ENCODE measurements around the gene HMSD. TPM values are rescaled to one million over a fixed set of nuclear protein-coding genes. Genes with fewer than 3 reads are reported as not detected.

HMSD gene
- total RNA-seq, 6 donors from 2014 or later, result 0.30 to 2.9 (median 1.0) TPM; not detected in 2

GRCh38 chr18:63906056-63906455 is 43.0 kb upstream of the HMSD start:
- 85 to 90% methylated on average over 1 of the region's 1 CpG for WGBS, 2 donors
- Histone ChIP-seq H3K27ac (no peak overlapping the region), H3K4me1 (no peaks in the 10 kb centered on the region), H3K9me3 (no peaks in the 10 kb centered on the region), H3K4me3 (no peak overlapping the region), H3K27me3 (no peaks in the 10 kb centered on the region), H3K36me3 (no peaks in the 10 kb centered on the region)
- no peak for TF ChIP-seq EP300 (IDR thresholded peaks at IDR 0.05)
- no peak for TF ChIP-seq CTCF (IDR thresholded peaks at IDR 0.05)
- TF ChIP-seq POLR2AphosphoS5 (IDR thresholded peaks at IDR 0.05), result no peak
- no peak for TF ChIP-seq POLR2A (IDR thresholded peaks at IDR 0.05)
- DNase-seq (no peak), ATAC-seq (ENCODE audit: low FRiP score in 2 of 2) (no peak)

GRCh38 chr18:63907664-63908063 is 41.4 kb upstream of the HMSD start, which contains the start of gene SERPINB10:
TSS of gene SERPINB10 (plus strand) at chr18:63907958. CDS start at chr18:63915511, 7,553 bp downstream.
- H3K4me3 ChIP-seq, result no peak within 1 kb of the TSS
- no peak for ATAC-seq (ENCODE audit: low FRiP score in 2 of 2)
- no peak within 1 kb of the TSS for H3K27ac ChIP-seq
- no peaks in the 10 kb centered on the region for H3K27me3 ChIP-seq
- TF ChIP-seq EP300 (IDR thresholded peaks at IDR 0.05) (no peak), POLR2A (IDR thresholded peaks at IDR 0.05) (no peak), POLR2AphosphoS5 (IDR thresholded peaks at IDR 0.05) (no peak), CTCF (IDR thresholded peaks at IDR 0.05) (no peak)
- no peak for DNase-seq
- H3K9me3 ChIP-seq, result no peaks in the 10 kb centered on the region
- no peaks in the 10 kb centered on the region for H3K36me3 ChIP-seq
- H3K4me1 ChIP-seq, result no peaks in the 10 kb centered on the region

GRCh38 chr18:63908858-63909257 is 40.2 kb upstream of the HMSD start:
- no peaks in the 10 kb centered on the region for H3K27me3 ChIP-seq
- H3K4me1 ChIP-seq, result no peaks in the 10 kb centered on the region
- H3K27ac ChIP-seq, result no peak overlapping the region
- TF ChIP-seq POLR2A (IDR thresholded peaks at IDR 0.05) (no peak), POLR2AphosphoS5 (IDR thresholded peaks at IDR 0.05) (no peak), EP300 (IDR thresholded peaks at IDR 0.05) (no peak), CTCF (IDR thresholded peaks at IDR 0.05) (no peak)
- no peak overlapping the region for H3K4me3 ChIP-seq
- WGBS, 2 donors, result 82 to 83% methylated on average over 1 of the region's 1 CpG
- DNase-seq (no peak), ATAC-seq (ENCODE audit: low FRiP score in 2 of 2) (no peak)
- no peaks in the 10 kb centered on the region for H3K9me3 ChIP-seq
- H3K36me3 ChIP-seq, result no peaks in the 10 kb centered on the region

GRCh38 chr18:63909870-63910269 is 39.2 kb upstream of the HMSD start:
- DNase-seq (no peak), ATAC-seq (ENCODE audit: low FRiP score in 2 of 2) (no peak)
- Histone ChIP-seq H3K36me3 (no peaks in the 10 kb centered on the region), H3K9me3 (no peaks in the 10 kb centered on the region), H3K27me3 (no peaks in the 10 kb centered on the region), H3K4me1 (no peaks in the 10 kb centered on the region), H3K27ac (no peak overlapping the region), H3K4me3 (no peak overlapping the region)
- TF ChIP-seq CTCF (IDR thresholded peaks at IDR 0.05), result no peak
- TF ChIP-seq EP300 (IDR thresholded peaks at IDR 0.05), result no peak
- no peak for TF ChIP-seq POLR2A (IDR thresholded peaks at IDR 0.05)
- no peak for TF ChIP-seq POLR2AphosphoS5 (IDR thresholded peaks at IDR 0.05)
- 54 to 71% methylated on average over 2 of the region's 2 CpGs for WGBS, 2 donors

- H3K4me1 ChIP-seq, result no peaks in the 10 kb centered on the region
- H3K9me3 ChIP-seq, result no peaks in the 10 kb centered on the region
- ATAC-seq (ENCODE audit: low FRiP score in 2 of 2) (no peak), DNase-seq (no peak)
- TF ChIP-seq CTCF (IDR thresholded peaks at IDR 0.05) (no peak), EP300 (IDR thresholded peaks at IDR 0.05) (no peak), POLR2AphosphoS5 (IDR thresholded peaks at IDR 0.05) (no peak), POLR2A (IDR thresholded peaks at IDR 0.05) (no peak)
- H3K27me3 ChIP-seq, result no peaks in the 10 kb centered on the region
- no peaks in the 10 kb centered on the region for H3K36me3 ChIP-seq
- no peak overlapping the region for H3K27ac ChIP-seq
- no peak overlapping the region for H3K4me3 ChIP-seq
- WGBS, 2 donors, result 42 to 67% methylated on average over 5 of the region's 5 CpGs
These were observed 31.3 kb upstream of the HMSD start for GRCh38 chr18:63917817-63918216.

Measured in upper lobe of left lung (tissue), 6 donors.